BJ (cell line): ENCODE data around the gene CRADD. TPM values are rescaled to one million over a fixed set of nuclear protein-coding genes. Genes with fewer than 3 reads are reported as not detected.

Experiments used
- CTCF ChIA-PET: fragments of 350-600 bp; formaldehyde crosslinking; extraction: SDS; loops from one replicate; lab custom pipeline; 2021; ENCODE audit warnings: antibody characterized with exemption, inconsistent platforms; lab: Yijun Ruan, JAX
- POLR2A ChIA-PET: fragments of 300-600 bp; sonication (Branson Sonifier 250); formaldehyde crosslinking; extraction: SDS; loops from one replicate; lab custom pipeline; 2021; ENCODE audit warnings: antibody characterized with exemption; lab: Charles Lee
- DNase-seq: peaks from one replicate; pipeline ENCODE4 v3.0.0-alpha.2; 2011; ENCODE audit warnings: low read depth
- H3K27me3 ChIP-seq: 2 replicates; pipeline ENCODE4 v1.6.0; 2011; ENCODE audit warnings: low read length; ENCODE audit not compliant: control insufficient read depth, insufficient read depth
- H3K36me3 ChIP-seq: 2 replicates; pipeline ENCODE4 v1.5.1; 2011; ENCODE audit warnings: low read length; ENCODE audit not compliant: control insufficient read depth, insufficient read depth
- H3K4me3 ChIP-seq: 2 replicates; pipeline ENCODE4 v1.5.1; 2011; ENCODE audit warnings: low read depth, mild to moderate bottlenecking, control low read depth, low read length
- CTCF ChIP-seq: IDR thresholded peaks from 2 replicates; pipeline ENCODE4 v1.5.1; 2011; ENCODE audit warnings: low read depth, mild to moderate bottlenecking, control low read depth, inconsistent platforms, low read length, moderate library complexity; ENCODE audit not compliant: insufficient read depth
- polyA plus RNA-seq: library from polyadenylated mRNA; depleted of rRNA; stranded (reverse); fragments of >200 nt; gene quantifications from 2 replicates; pipeline ENCODE4 v1.2.3, GENCODE V29; 2011

Gene CRADD
- polyA plus RNA-seq, 1 experiment = 16.6 TPM

DNA sequence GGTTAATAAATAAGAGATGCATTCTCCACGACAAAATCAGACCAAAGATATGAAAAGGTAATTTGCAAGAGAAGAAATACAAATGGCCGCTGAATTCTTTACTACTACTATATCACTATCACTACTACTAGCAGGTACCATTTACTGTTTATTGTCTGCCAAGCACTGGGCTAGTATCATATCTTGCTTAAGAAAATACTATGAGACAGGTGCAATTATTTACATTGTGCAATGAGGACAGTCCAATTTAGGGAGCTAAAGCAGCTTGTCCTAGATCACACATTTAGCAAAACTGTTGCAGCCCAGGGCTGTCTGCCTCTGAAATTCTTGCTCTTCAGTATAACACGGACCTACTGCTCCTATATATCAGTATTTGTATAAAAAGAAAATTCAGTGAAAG lies 52.8 kb downstream of the CRADD start:
- POLR2A ChIA-PET = interaction anchor here (0.6 kb wide), 1 partner anchor 12 kb away, joined by 3 read pairs; no protein-coding TSS in a partner anchor
- DNase-seq = no peak
- Histone ChIP-seq H3K27me3 (no peaks in the 10 kb centered on the region), H3K36me3 (no peaks in the 10 kb centered on the region), H3K4me3 (no peak overlapping the region)
- CTCF ChIA-PET = interaction anchor here (0.6 to 1.0 kb wide), 3 partner anchors 299 to 873 kb away, joined by 3 to 5 read pairs (median 4); no protein-coding TSS in a partner anchor
- no peak for TF ChIP-seq CTCF

GRCh38 chr12:93733358-93733757 lies 56.2 kb downstream of the CRADD start:
- DNase-seq = no peak
- POLR2A ChIA-PET = no interaction called here
- H3K36me3 ChIP-seq = no peaks in the 10 kb centered on the region
- no peaks in the 10 kb centered on the region for H3K27me3 ChIP-seq
- H3K4me3 ChIP-seq = no peak overlapping the region
- CTCF ChIA-PET = interaction anchor here (0.8 kb wide), 1 partner anchor 29 kb away, joined by 3 read pairs; no protein-coding TSS in a partner anchor
- no peak for TF ChIP-seq CTCF

DNA sequence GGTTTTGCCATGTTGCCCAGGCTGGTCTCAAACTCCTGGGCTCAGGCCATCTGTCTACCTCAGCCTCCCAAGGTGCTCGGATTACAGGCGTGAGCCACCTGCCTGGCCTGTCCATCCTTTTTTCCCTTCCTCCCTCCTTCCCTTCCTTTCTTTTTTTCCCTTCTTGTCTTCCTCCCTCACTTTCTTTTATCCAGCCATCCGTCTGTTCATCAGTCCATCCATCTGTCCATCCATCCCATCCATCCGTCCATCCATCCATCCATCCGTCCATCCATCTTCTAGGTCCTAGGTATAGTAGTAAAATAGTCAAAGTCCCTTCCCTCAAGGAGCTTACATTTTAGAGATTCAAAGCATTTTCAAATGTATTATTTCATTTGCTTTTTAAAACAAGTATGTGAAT lies 56.8 kb downstream of the CRADD start:
- TF ChIP-seq CTCF = no peak
- H3K27me3 ChIP-seq = no peaks in the 10 kb centered on the region
- ChIA-PET POLR2A (no interaction called here), CTCF (interaction anchor here (0.7 kb wide), 1 partner anchor 49 kb away, joined by 3 read pairs; no protein-coding TSS in a partner anchor)
- no peak overlapping the region for H3K4me3 ChIP-seq
- no peaks in the 10 kb centered on the region for H3K36me3 ChIP-seq
- no peak for DNase-seq

- H3K36me3 ChIP-seq = no peaks in the 10 kb centered on the region
- no peak overlapping the region for H3K4me3 ChIP-seq
- no peaks in the 10 kb centered on the region for H3K27me3 ChIP-seq
- ChIA-PET POLR2A (no interaction called here), CTCF (interaction anchor here (0.9 to 2.1 kb wide), 3 partner anchors 25 to 368 kb away, joined by 3 to 5 read pairs (median 4); no protein-coding TSS in a partner anchor)
- DNase-seq = no peak
- no peak for TF ChIP-seq CTCF
Observed at GRCh38 chr12:93734784-93735183, 57.6 kb downstream of the CRADD start.

DNA sequence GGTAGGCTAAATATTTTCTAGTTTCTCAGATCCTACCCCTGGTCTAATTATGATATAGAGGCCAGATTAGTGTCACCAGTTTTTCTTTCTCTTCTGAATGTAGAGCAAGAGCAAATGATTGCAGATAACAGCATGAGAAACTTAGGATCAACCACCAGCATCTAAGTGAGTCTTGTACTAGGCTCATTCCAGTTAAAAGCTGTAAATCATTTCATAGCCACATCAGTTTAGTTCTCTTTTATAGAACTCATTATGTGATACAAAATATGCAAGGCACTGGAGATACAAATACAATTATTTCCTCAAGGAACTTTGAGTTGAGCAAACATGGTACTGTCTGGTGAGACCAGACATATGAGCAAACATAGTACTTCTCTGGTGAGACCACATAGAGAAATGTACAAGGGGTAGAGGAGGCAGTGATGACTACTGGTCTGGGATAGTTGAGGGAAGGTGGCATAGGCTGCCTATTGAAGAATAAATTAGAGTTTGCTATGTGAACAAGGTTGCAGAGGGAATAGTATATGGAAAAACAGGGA lies 59.5 kb downstream of the CRADD start:
- no peaks in the 10 kb centered on the region for H3K27me3 ChIP-seq
- no peak for DNase-seq
- no peak overlapping the region for H3K4me3 ChIP-seq
- CTCF ChIA-PET = interaction anchor here (0.7 to 2.1 kb wide), 3 partner anchors 10 to 167 kb away, joined by 3 to 6 read pairs (median 5); no protein-coding TSS in a partner anchor
- POLR2A ChIA-PET = no interaction called here
- no peaks in the 10 kb centered on the region for H3K36me3 ChIP-seq
- TF ChIP-seq CTCF = no peak
